NCI-H446 treated with DMSO at 0.1 percent for 48 hours (cell line): ENCODE data around the gene TENT5C.
"Not testable (repeated sequence)": the region's sequence is repeated elsewhere in the genome, so short reads cannot be mapped to it uniquely, and the experiment has no call there.

Source experiments
- DNase-seq: peaks from one replicate; lab custom pipeline; 2025; lab: John Stamatoyannopoulos, UW

TENT5C gene

DNA sequence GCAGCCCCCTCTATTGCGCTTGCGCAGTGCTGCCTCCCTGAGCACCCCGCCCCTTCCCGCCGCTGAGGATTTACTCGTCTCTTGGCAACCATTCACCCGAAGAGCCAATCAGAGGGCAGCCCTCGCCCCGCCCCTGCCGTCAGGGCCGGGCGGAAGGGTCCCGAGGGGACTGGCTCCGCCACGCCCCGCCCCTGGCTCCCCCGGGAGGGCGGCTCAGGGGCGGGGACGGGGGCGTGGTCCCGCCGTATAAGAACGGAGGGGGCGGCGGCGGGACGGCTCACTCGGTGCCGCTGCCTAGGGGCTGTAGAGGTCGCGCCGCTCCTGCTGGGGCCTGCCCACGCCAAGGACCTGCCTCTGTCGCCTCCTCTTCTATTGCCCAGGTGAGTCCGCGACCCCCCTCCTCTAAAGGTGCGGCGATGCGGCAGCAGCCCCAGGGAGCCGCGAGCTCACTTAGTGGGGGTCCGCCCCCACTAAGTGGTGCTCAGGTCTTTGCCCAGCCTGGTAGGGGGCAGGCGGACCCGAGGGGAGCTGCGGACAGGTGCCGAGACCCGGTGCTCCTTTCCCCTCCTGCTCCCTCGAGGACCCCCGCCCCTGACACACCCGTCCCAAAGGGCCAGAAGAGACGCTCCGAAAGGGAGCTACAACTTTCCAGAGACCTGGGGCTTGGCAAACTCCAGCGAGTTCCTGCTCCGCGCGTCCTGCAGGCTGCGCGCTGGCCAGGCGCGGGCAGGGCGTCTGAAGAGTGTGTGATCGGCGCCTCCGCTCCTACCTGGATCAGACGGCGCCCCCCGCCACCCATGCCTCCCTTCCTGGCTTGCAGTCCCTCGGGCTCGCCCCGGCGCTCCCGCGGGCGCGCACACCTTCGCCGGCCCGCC lies at the start of gene TENT5C:
TSS of gene TENT5C (plus strand) at position 275 of the 875 bp plus-strand sequence. CDS start 16,821 bp downstream, outside the sequence.
- DNase-seq: peak; percentile 94

DNA sequence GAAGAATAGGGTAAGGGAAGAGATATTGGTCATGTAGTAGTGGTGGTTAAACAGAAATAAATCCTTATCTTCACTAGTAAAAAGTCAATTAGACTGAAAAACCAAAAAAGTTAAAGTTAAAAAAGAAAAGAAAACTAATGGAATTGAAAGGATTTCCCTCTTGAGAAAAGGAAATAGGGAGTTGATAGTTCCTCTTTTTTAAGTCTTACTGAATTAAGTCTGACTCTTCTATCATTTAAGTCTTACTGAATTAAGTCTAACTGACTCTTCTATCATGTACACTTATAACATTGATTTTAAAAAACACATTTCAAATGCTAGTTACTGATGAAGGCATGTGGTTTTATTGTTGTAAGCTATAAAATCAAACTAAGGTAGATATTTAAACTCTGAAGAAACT lies 49.5 kb upstream of the TENT5C start:
- no peak for DNase-seq

DNA sequence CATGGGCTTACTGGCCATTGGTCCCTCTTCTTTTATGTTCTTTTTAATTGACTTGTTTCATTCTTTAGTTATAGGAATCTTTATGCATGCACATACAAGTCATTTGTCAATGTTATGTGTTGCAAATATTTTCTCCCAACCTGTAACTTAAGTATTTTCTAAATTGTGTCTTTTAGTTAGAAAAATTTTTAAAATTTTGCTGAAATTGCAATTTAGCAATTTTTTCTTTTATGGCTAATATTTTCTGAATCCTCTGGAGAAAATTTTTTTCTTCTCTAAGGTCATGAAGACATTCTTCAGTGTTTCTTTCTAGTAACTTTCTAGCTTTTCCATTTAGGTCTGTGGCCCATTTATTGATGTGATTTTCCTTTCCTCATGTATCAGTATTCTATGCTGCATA lies 48.9 kb upstream of the TENT5C start:
- DNase-seq: no peak

DNA sequence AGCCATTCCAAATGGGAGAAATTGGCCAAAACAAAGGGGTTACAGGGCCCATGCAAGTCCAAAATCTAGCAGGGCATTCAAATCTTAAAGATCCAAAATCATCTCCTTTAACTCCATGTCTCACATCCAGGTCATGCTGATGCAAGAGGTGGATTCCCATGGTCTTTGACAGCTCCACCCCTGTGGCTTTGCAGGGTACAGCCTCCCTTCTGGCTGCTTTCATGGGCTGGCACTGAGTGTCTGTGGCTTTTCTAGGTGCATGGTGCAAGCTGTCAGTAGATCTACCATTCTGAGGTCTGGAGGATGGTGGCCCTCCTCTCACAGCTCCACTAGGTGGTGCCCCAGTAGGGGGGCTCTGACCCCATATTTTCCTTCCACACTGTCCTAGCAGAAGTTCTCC lies 47.4 kb upstream of the TENT5C start:
- DNase-seq: not testable (repeated sequence)

DNA sequence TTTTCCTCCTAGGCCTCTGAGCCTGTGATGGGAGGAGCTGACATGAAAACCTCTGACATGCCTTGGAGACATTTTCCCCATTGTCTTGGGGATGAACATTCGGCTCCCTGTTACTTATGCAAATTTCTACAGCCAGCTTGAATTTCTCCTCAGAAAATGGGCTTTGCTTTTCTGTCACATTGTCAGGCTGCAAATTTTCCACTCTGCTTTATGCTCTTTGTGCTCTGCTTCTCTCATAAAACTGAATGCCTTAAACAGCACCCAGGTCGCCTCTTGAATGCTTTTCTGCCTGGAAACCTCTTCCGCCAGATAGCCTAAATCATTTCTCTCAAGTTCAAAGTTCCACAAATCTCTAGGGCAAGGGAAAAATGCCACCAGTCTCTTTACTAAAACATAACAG lies 46.7 kb upstream of the TENT5C start:
- no peak for DNase-seq

DNA sequence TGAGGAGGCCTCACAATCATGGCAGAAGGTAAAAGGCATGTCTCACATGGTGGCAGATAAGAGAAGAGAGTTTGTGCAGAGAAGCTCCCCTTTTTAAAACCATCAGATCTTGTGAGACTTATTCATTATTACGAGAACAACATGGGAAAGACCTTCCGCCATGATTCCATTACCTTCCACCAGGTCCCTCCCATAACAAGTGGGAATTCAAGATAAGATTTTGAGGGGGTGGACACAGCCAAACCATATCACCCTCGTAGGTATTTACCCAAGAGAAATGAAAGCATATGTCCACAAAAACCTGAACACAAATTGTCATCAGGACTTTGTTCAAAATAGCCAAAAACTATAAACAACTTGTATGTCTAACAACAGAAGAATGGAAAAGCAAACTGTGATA lies 45.9 kb upstream of the TENT5C start:
- no peak for DNase-seq

DNA sequence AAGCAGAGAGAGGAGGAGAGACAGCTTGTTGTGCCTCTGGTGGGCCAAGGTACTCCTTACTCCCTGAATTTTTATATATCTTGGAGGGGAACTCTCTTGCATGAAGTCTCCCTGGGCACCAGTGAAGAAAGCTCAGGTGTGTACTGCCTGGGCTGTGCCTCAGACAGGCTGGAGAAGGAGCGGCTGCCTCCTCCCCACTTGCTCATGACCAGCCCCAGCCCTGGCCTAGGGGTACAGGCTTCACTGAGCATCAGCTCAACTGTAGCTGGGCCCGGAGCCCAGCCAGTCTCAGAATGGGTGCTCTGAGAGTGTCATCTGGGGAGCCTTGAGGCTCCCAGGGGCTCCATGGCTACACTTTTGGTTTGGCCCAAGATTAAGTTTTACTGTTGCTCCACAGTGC lies 44.8 kb upstream of the TENT5C start:
- no peak for DNase-seq

DNA sequence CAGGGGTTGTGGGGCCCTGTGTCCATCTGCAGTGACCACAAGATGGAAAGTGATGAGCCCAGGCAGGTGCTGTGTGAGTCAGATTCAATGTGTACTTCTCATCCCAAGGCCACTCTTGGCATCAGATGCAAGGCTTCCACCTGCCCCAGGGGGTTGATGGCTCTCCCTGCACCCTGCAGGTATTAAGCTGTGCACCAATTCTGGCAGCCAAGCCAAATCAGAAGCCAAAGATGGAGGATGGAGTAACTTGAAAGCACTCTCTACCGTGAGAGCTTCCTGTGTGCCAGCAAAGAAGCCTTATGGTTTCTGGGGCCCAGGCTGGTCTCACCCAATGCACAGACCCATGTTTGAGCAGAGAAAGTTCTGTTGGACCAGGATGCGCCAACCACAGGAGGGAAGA lies 44.3 kb upstream of the TENT5C start:
- DNase-seq: no peak

DNA sequence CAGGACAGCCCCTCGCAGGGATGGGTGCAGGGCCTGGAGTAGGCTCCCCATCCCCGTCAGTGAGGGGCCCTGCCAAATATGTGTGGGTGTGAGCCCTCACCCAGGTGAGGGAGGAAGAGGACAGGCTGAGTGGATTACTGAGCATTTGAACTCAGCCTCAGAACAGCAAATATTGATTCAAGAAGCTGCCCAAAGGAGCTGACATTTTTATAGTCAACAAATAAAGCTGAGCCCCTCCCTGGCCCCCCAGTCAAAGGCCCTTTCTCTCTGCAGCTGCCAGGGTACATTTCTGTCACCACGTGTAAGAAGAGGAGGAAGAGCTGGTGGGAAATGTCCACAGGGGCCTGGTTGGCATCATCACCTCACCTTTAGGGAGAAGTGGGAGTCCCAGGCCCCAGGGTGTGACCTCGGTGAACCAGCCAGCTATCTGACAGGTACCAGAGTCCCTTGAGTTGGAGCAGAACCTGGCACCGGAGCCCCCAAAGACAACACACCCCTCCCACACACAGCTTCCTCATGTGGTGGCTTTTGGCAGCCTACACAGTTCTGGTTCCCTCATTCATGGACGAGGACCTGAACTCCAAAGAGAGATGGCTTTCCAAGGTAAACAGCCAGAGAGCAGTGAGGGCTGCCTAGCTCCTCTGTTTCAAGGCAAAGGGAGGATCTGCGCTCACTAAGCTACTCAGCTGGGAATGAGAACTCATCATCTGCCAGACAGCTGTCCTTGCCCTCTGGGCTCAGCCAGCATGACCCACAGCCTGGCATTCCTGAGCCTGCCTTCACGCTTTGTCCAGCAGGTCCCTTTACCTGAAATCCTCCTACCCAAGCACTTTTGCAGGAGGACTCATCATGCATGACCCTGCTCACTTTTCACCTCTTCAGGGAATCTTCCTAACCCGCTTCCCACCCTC lies 43.0 kb upstream of the TENT5C start:
- no peak for DNase-seq

DNA sequence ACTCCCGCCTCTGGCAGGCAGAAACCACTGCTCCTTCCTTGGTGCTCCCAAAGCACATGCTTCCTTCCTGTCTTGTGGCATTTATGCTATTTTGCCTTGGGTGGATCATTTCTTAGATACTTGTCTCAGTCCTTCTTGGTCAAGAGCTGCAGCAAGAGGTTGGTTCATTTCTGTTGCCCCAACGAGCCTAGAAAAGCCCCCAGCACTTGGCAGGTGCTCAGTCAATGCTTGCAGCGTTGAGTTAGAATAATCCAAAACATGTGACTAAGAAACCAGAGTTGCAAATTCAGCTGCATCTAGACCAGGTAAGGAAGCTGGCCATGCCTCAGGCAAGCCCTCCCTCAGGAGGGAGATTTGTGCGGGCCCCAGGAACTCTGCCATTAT lies 42.4 kb upstream of the TENT5C start:
- DNase-seq: no peak

DNA sequence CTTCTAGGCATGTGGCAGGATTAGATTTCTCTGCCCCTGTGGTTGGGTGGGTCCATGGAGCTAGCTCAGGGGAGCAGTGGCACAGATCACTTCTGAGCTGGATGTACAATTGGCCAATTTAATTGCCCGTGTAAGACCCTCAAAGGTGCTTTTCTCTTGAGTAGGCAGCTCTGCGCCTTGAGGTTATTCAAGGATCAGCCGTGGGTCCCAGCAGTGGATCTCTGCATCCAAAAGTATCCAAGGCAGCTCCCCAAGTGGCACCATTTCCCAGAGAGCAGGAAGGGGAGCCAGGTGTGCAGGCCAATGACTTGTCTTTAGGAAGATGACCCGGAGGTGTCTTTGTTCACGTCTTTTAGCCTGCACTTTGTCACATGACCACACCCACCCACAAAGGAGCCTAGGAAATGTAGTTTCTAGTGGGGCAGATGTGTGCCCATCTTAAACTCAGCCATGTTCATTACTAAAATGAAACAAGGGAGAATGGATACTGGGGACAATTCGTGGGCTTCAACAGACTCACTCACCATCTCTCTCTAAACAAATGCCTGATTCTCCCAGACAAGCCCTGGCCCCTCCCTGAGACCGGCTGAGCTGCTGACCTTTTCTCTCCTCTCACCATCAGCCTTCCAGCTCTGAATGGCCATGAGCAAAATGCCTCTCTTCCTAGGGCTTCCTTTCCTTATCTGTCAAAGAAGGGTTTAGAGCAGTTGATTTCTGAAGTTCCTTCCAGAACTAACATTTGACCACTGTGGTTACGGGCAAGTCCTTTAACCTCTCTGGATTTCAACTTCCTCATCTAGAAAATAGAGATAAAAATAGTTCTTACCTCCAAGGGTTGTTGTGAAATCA lies 41.4 kb upstream of the TENT5C start:
- no peak for DNase-seq

DNA sequence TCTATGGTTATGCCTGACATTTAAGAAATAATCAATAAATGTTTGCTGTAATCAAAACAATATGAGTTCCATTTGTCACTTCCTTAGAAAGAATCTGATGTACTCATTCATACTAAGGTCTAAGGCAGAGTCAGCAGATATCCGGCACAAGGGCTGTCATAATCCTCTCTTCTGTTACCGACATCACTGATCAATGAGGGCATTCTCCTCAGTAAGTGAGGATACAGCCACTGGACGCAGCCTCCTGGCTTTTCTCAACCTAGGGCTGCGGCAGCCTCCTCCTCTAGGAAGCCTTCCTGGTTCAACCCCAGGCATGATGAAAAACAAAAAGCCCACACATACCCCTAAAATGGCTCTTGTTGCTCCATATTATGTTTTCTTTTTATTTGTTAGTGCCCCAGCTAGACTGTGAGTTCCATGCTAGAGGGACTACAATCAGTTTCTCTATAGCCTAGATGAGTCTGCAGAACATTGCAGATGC lies 40.7 kb upstream of the TENT5C start:
- no peak for DNase-seq

DNA sequence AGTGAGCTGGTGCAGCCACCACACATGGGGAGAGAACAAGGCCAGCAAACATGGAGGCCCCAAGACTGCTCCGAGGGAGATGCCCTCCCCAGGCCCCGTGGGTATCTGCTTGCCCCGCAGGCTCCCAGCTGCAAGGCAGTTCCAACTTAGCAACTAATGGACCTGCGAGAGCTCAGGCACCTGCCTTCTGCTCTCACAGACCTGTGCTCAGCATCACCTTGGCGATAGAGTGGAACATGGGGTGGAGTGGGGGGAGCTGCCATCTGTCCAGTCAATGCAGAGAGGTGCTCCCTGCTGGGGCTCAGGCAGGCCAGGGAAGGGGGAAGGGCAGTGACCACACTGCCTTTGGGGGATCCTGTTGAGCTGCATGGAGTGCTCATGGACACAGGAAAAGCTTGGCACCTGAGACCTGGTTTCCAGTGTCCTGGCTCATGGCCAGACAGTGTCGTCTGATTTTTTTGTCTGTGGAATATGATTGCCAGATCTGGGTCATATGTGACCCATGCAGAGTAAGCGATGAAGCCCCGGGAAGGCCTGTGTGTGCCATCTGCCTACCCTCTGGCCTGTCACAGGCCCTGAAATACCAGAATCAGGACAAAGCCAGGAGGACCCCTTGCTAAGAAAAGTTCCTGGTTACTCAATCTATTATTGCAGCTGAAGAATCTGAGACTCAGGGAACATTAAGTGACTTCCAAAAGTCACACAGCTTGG lies 39.9 kb upstream of the TENT5C start:
- DNase-seq: no peak

DNA sequence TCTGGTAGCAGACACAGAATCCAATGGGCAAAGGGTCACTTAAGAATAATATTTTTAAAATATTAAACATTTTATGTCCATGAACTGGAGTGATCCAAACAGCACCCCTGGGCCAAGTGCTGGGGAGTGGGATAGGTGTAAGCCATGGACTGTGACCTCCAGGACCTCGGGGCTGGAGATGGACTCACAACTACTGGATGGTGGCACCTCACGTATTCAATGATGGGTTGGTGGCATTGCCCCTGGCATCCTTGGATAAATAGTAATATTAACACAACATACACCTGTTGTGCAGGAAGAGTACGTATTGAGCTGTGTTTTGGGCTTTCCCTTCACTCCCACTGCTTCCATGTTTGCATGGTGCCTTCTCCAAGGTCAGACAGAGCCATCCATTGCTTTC lies 39.3 kb upstream of the TENT5C start:
- no peak for DNase-seq

DNA sequence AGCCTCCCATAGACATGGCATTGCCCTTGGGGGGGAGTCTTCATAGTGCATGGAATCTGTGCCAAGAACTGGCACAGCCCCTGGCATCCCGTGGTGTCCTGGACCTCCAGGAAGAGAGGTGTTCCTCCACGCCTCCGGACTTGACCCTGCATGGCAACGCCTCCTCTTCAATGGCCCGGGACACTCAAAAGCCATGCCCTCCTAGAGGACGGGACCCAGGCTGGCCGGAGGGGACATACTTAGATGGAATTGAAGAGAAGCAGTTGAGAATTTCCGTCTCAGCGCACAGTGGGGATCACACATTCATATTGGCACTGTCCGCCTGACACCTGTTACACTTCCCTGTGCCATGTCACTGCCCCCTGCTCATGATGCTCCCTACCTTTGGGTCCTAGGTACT lies 38.4 kb upstream of the TENT5C start:
- DNase-seq: no peak

DNA sequence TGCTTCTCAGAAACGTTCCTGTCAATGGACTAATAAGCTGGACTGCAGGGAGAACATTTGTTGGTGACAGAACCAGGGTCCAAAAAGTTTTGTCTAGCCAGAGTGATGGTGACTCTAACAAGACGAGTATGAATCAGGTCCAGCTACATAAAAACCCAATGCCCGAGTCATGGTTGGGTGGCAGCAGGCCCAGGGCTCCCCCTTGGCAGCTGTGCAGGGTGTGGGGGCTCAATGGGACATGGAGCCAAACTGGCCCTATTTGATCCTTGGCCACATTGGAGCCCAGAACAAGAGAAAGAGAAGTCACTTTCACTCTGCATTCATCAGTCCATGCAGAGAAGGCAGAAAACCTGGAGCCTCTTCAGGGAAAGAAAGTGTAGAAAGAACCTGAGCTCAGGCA lies 37.9 kb upstream of the TENT5C start:
- no peak for DNase-seq

DNA sequence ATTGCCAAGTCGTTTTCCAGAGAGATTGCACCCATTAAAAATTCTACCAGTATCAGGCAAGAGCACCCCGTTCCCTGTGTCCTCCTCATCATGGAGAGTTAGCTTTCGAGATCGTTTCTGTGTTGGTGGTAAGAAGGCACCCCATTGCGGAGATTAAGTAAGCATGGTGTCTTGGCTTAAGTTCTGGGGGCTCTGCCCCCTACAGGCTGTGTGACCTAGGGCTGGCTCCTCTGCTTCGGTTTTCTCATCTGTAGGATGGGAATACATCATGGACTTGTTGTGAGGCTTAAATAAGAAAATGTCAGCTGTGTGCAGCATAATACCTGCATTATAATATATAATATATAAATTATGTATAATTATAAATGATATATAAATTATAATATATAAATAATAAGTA lies 36.8 kb upstream of the TENT5C start:
- no peak for DNase-seq

DNA sequence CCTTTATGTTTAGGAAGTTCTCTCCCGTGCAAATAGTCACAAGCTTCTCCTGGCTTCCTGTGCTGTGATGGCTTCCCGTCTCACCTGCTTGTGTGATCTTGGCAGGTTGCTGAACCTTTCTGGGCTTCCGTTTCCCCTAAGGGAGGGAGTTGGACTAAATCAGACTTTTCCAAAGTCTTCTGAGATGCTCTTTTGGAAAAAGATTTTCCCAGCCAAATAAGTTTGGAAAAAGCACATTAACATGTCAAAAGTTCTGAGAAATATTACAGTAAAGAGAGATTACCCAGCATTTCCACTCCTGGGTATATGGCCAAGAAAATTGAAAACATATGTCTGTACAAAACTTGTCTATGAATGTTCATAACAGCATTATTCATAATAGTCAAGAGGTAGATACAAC lies 36.0 kb upstream of the TENT5C start:
- no peak for DNase-seq

DNA sequence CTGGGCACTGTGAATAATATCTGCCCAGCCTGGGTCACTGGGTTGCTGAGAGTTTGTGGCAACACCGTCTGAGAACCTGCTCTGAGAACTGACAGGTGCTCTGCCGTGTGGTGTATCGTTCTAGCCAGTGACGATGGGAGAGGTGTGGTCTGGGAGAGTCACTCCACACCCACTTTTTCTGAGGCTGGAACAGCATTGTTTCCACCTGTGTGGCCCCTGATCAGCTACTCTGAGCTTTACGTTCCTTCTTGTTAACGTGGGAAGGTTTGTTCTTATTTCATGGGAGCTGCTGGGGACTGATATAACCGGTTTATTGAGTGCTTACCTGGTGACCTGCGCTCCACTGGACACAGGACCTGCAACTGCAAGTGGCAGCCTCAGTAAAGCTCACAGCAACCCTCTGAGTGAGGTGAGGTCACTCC lies 34.8 kb upstream of the TENT5C start:
- DNase-seq: no peak

DNA sequence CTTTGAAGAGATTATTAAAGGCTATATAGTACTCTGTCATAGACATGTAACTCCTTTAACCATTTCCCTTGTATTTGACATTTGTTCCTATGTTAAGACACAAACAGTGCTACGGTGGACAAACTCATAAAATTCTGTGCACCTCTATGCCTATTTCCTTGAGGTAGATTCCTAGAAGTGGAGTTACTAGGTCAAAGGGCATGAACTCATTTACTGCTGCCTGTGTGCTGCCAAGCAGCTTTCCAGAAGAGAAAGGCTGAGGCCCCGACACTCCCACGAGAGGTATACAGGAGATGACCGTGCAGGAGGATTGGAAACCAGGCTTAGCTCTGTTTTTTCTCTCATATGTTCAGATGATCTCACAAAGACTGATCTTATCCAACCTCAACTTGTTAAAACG lies 34.4 kb upstream of the TENT5C start:
- DNase-seq: no peak

DNA sequence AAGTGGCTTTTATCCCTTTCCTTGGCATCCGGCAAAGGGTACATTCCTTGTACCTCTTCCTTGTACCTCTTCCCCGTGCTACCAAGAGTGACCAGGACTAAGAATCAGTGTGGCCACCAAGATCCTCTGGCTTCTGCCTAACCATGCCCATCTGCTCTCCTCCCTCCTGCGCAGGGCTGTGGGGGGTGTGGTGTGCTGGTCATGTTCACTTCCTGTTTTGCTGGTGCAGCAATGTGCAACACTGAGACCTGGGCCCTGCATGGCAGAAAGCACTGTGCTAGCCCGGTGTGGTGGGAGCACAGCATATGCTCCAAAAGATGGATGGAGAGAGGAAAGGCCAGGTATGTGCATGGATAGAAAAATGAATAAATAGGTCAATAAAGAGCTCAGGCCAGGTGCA lies 33.3 kb upstream of the TENT5C start:
- DNase-seq: no peak
